Osteocyte (in vitro differentiated cells): Measurements from ENCODE around the gene TAS2R10. TPM values are rescaled to one million over a fixed set of nuclear protein-coding genes. Genes with fewer than 3 reads are reported as not detected.

Experiments used
- DNase-seq: peaks from one replicate; pipeline ENCODE4 v3.0.0; 2021; ENCODE audit warnings: mixed read lengths; ENCODE audit not compliant: unreplicated experiment; ENCODE audit errors: extremely low spot score
- H3K27ac Mint-ChIP-seq: one replicate; pipeline ENCODE4 v1.8.0; 2021; ENCODE audit warnings: mild to moderate bottlenecking, mixed read lengths; ENCODE audit not compliant: unreplicated experiment
- H3K27me3 Mint-ChIP-seq: one replicate; pipeline ENCODE4 v1.8.0; 2021; ENCODE audit warnings: mixed read lengths; ENCODE audit not compliant: unreplicated experiment
- H3K36me3 Mint-ChIP-seq: one replicate; pipeline ENCODE4 v1.8.0; 2021; ENCODE audit warnings: mixed read lengths; ENCODE audit not compliant: unreplicated experiment
- H3K4me1 Mint-ChIP-seq: one replicate; pipeline ENCODE4 v1.8.0; 2021; ENCODE audit warnings: mixed read lengths; ENCODE audit not compliant: unreplicated experiment
- H3K4me3 Mint-ChIP-seq: one replicate; pipeline ENCODE4 v1.8.0; 2021; ENCODE audit warnings: mild to moderate bottlenecking, moderate library complexity, mixed read lengths; ENCODE audit not compliant: unreplicated experiment
- H3K9me3 Mint-ChIP-seq: one replicate; pipeline ENCODE4 v1.8.0; 2021; ENCODE audit warnings: mixed read lengths; ENCODE audit not compliant: unreplicated experiment
- CTCF ChIP-seq: fragments of 200-600 bp; sonication (generic); IDR thresholded peaks from 2 replicates; pipeline ENCODE4 v1.5.0; 2021; ENCODE audit warnings: antibody characterized with exemption, mild to moderate bottlenecking, moderate library complexity
- total RNA-seq: library from RNA; stranded (reverse); gene quantifications from 2 replicates; pipeline ENCODE4 v1.2.1, GENCODE V29; 2021

TAS2R10 gene
- total RNA-seq, 1 donor from 2014 or later = 1.5 TPM

- Mint-ChIP-seq H3K27ac (no peak overlapping the region), H3K4me1 (no peaks in the 10 kb centered on the region), H3K4me3 (no peak overlapping the region), H3K27me3 (no peaks in the 10 kb centered on the region), H3K9me3 (no peaks in the 10 kb centered on the region), H3K36me3 (peaks cover 18% of the 10 kb centered on the region)
- no peak for TF ChIP-seq CTCF
- no peak for DNase-seq
Measured at GRCh38 chr12:10842862-10843261, 16.7 kb upstream of the TAS2R10 start.

- peaks cover 14% of the 10 kb centered on the region for H3K36me3 Mint-ChIP-seq
- TF ChIP-seq CTCF = no peak
- H3K4me3 Mint-ChIP-seq = no peak overlapping the region
- H3K27ac Mint-ChIP-seq = no peak overlapping the region
- no peaks in the 10 kb centered on the region for H3K27me3 Mint-ChIP-seq
- no peaks in the 10 kb centered on the region for H3K9me3 Mint-ChIP-seq
- no peaks in the 10 kb centered on the region for H3K4me1 Mint-ChIP-seq
- no peak for DNase-seq
Measured at GRCh38 chr12:10838461-10838860, 12.3 kb upstream of the TAS2R10 start.

GRCh38 chr12:10829994-10830393, 3.8 kb upstream of the TAS2R10 start:
- TF ChIP-seq CTCF = no peak
- H3K27me3 Mint-ChIP-seq = no peaks in the 10 kb centered on the region
- no peaks in the 10 kb centered on the region for H3K9me3 Mint-ChIP-seq
- no peaks in the 10 kb centered on the region for H3K36me3 Mint-ChIP-seq
- DNase-seq = no peak
- no peak overlapping the region for H3K4me3 Mint-ChIP-seq
- no peak overlapping the region for H3K27ac Mint-ChIP-seq
- H3K4me1 Mint-ChIP-seq = no peaks in the 10 kb centered on the region

- Mint-ChIP-seq H3K4me1 (no peaks in the 10 kb centered on the region), H3K27me3 (no peaks in the 10 kb centered on the region), H3K9me3 (no peaks in the 10 kb centered on the region), H3K27ac (no peak overlapping the region), H3K4me3 (no peak overlapping the region), H3K36me3 (no peaks in the 10 kb centered on the region)
- no peak for TF ChIP-seq CTCF
- DNase-seq = no peak
Measured at GRCh38 chr12:10824957-10825356, 1.2 kb downstream of the TAS2R10 start.

- no peak overlapping the region for H3K4me3 Mint-ChIP-seq
- H3K4me1 Mint-ChIP-seq = no peaks in the 10 kb centered on the region
- H3K36me3 Mint-ChIP-seq = no peaks in the 10 kb centered on the region
- no peak overlapping the region for H3K27ac Mint-ChIP-seq
- no peaks in the 10 kb centered on the region for H3K9me3 Mint-ChIP-seq
- H3K27me3 Mint-ChIP-seq = peaks cover 21% of the 10 kb centered on the region
- no peak for DNase-seq
- TF ChIP-seq CTCF = no peak
Measured at GRCh38 chr12:10811883-10812536, 14.1 kb downstream of the TAS2R10 start.
